ENCODE measurements around the gene MEIKIN.

DNA sequence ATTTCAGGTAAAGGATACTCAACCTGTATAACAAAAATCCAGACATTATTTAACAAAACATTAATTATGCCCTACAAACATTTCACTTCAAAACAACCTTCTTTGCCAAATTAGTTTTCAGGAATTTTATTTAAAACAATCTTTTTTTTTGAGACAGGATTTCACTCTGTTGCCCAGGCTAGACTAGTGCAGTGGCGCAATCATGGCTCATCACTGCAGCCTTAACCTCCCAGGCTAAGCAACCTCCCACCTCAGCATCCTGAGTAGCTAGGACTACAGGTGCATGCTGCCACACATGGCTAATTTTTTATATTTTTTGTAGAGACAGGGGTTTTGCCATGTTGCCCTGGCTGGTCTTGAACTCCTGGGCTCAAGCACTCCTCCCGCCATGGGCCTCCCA is 152.6 kb downstream of the MEIKIN start:
- TF ChIP-seq, protein P1, sequence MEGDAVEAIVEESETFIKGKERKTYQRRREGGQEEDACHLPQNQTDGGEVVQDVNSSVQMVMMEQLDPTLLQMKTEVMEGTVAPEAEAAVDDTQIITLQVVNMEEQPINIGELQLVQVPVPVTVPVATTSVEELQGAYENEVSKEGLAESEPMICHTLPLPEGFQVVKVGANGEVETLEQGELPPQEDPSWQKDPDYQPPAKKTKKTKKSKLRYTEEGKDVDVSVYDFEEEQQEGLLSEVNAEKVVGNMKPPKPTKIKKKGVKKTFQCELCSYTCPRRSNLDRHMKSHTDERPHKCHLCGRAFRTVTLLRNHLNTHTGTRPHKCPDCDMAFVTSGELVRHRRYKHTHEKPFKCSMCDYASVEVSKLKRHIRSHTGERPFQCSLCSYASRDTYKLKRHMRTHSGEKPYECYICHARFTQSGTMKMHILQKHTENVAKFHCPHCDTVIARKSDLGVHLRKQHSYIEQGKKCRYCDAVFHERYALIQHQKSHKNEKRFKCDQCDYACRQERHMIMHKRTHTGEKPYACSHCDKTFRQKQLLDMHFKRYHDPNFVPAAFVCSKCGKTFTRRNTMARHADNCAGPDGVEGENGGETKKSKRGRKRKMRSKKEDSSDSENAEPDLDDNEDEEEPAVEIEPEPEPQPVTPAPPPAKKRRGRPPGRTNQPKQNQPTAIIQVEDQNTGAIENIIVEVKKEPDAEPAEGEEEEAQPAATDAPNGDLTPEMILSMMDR (IDR thresholded peaks at IDR 0.05), result no peak
- TF ChIP-seq POLR2A (IDR thresholded peaks at IDR 0.05), result no peak
